HUES48 (cell line): ENCODE measurements around the gene LGI1.
"Not testable (repeated sequence)": the region's sequence is repeated elsewhere in the genome, so short reads cannot be mapped to it uniquely, and the experiment has no call there.

ENCODE experiments used
- H3K27ac ChIP-seq: one replicate; pipeline ENCODE4 v1.7.0; 2013; ENCODE audit warnings: low read depth, low read length, inconsistent platforms
- H3K27me3 ChIP-seq: 2 replicates; pipeline ENCODE4 v1.6.1; 2013; ENCODE audit warnings: mild to moderate bottlenecking, low read length; ENCODE audit not compliant: control insufficient read depth, insufficient read depth
- H3K36me3 ChIP-seq: 2 replicates; pipeline ENCODE4 v1.6.1; 2013; ENCODE audit warnings: low read length; ENCODE audit not compliant: control insufficient read depth, insufficient read depth
- H3K4me1 ChIP-seq: 2 replicates; pipeline ENCODE4 v1.6.1; 2013; ENCODE audit warnings: mild to moderate bottlenecking, low read length; ENCODE audit not compliant: control insufficient read depth, insufficient read depth
- H3K4me3 ChIP-seq: 2 replicates; pipeline ENCODE4 v1.5.1; 2013; ENCODE audit warnings: mild to moderate bottlenecking, low read depth, low read length
- H3K9ac ChIP-seq: 2 replicates; pipeline ENCODE4 v1.6.1; 2013; ENCODE audit warnings: mild to moderate bottlenecking, low read depth, low read length, moderate library complexity
- H3K9me3 ChIP-seq: 2 replicates; pipeline ENCODE4 v1.6.1; 2013; ENCODE audit warnings: low read length; ENCODE audit not compliant: control insufficient read depth, insufficient read depth

LGI1 gene

GRCh38 chr10:93821051-93821772 is 63.5 kb downstream of the LGI1 start:
- H3K9ac ChIP-seq = no peak overlapping the region
- H3K36me3 ChIP-seq = no peaks in the 10 kb centered on the region
- H3K27ac ChIP-seq = no peak overlapping the region
- peaks cover 15% of the 10 kb centered on the region for H3K27me3 ChIP-seq
- no peaks in the 10 kb centered on the region for H3K9me3 ChIP-seq
- peaks cover 3% of the 10 kb centered on the region; the same call in 1 of the 2 replicates for H3K4me1 ChIP-seq
- H3K4me3 ChIP-seq = no peak overlapping the region

GRCh38 chr10:93826355-93826754 is 68.6 kb downstream of the LGI1 start:
- Histone ChIP-seq H3K9ac (no peak overlapping the region), H3K9me3 (no peaks in the 10 kb centered on the region), H3K4me1 (peaks cover 10% of the 10 kb centered on the region), H3K27me3 (peaks cover 35% of the 10 kb centered on the region), H3K27ac (no peak overlapping the region), H3K36me3 (no peaks in the 10 kb centered on the region), H3K4me3 (no peak overlapping the region)

GRCh38 chr10:93827056-93827804 is 69.5 kb downstream of the LGI1 start:
- H3K27me3 ChIP-seq = peaks cover 41% of the 10 kb centered on the region
- H3K4me1 ChIP-seq = peaks cover 10% of the 10 kb centered on the region
- no peak overlapping the region for H3K9ac ChIP-seq
- no peak overlapping the region for H3K27ac ChIP-seq
- no peaks in the 10 kb centered on the region for H3K9me3 ChIP-seq
- H3K4me3 ChIP-seq = no peak overlapping the region
- H3K36me3 ChIP-seq = no peaks in the 10 kb centered on the region

DNA sequence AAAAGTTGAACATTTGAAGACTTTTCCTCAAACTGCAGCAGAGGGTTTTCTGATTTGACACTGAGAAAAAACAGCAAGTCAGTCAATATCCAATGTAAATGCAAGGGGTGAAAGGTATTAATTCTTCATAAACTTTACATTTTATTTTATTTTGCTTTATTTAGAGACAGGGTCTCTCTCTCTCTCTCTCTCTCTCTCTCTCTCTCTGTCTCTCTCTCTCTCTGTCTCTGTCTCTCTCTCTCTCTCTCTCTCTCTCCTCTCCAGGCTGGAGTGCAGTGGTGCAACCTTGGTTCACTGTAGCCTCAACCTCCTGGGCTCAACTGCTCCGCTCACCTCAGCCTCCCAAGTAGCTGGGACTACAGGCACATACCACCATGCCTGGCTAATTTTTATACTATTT is 73.3 kb downstream of the LGI1 start:
- Histone ChIP-seq H3K9me3 (peaks cover 11% of the 10 kb centered on the region; the same call in 1 of the 2 replicates), H3K27me3 (peaks cover 54% of the 10 kb centered on the region)
- not testable (repeated sequence) for H3K36me3 ChIP-seq, H3K4me3 ChIP-seq, H3K9ac ChIP-seq, H3K4me1 ChIP-seq, H3K27ac ChIP-seq

- H3K9ac ChIP-seq = no peak overlapping the region
Observed at GRCh38 chr10:93835770-93836169, 78.0 kb downstream of the LGI1 start.

GRCh38 chr10:93837822-93838221 is 80.1 kb downstream of the LGI1 start:
- Histone ChIP-seq H3K36me3 (no peaks in the 10 kb centered on the region), H3K9me3 (peaks cover 8% of the 10 kb centered on the region), H3K27me3 (peaks cover 79% of the 10 kb centered on the region), H3K4me3 (no peak overlapping the region), H3K27ac (no peak overlapping the region), H3K4me1 (peaks cover 8% of the 10 kb centered on the region), H3K9ac (no peak overlapping the region)

More at GRCh38 chr10:93835770-93836169, 78.0 kb downstream of the LGI1 start:
- Histone ChIP-seq H3K27ac (no peak overlapping the region), H3K27me3 (peaks cover 70% of the 10 kb centered on the region), H3K4me3 (no peak overlapping the region), H3K9me3 (peaks cover 11% of the 10 kb centered on the region), H3K36me3 (no peaks in the 10 kb centered on the region), H3K4me1 (no peaks in the 10 kb centered on the region)

DNA sequence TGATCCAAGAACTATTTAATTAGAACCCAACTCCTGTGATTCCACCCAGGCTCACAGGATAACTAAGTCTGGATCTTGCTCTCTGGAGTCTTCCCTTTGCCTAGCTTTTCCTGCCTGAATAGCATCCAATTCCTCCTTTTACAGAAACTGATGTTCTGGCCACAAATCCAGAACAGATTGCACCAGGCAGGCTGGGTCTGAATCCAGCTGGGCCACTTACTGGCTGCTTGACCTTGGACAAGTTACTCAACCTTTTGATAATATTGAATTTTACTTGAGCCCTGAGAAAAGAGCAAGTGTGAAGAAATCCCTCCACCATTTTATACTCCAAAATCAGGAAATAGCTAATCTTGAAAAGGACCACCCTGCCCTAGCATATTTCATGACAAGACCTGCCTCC is 80.5 kb downstream of the LGI1 start:
- H3K4me1 ChIP-seq = peaks cover 10% of the 10 kb centered on the region
- no peaks in the 10 kb centered on the region for H3K36me3 ChIP-seq
- H3K9ac ChIP-seq = no peak overlapping the region
- peaks cover 3% of the 10 kb centered on the region for H3K9me3 ChIP-seq
- no peak overlapping the region for H3K4me3 ChIP-seq
- peaks cover 83% of the 10 kb centered on the region for H3K27me3 ChIP-seq
- H3K27ac ChIP-seq = no peak overlapping the region

DNA sequence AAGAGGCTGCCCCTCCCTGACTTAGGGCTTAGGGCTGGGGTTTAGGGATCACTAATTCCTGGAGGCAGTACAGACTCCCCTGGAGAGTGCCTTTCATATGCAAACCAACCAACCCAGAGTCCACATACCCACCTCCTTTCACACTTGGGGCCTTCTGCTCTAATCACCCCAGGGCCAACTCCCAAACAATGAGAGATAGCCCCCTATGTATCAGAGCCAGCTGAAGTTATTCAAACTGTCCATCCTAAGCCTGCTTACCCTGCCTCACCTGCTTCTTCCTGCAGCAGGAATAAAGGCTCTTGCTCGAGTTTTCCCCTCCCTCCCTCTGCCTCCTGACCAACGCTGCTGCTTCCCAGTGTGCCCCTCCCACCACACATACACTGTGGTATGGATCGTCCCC is 84.2 kb downstream of the LGI1 start:
- Histone ChIP-seq H3K9ac (no peak overlapping the region), H3K9me3 (peaks cover 13% of the 10 kb centered on the region), H3K4me3 (no peak overlapping the region), H3K27me3 (peaks cover 91% of the 10 kb centered on the region), H3K4me1 (peaks cover 10% of the 10 kb centered on the region), H3K27ac (no peak overlapping the region), H3K36me3 (no peaks in the 10 kb centered on the region)

DNA sequence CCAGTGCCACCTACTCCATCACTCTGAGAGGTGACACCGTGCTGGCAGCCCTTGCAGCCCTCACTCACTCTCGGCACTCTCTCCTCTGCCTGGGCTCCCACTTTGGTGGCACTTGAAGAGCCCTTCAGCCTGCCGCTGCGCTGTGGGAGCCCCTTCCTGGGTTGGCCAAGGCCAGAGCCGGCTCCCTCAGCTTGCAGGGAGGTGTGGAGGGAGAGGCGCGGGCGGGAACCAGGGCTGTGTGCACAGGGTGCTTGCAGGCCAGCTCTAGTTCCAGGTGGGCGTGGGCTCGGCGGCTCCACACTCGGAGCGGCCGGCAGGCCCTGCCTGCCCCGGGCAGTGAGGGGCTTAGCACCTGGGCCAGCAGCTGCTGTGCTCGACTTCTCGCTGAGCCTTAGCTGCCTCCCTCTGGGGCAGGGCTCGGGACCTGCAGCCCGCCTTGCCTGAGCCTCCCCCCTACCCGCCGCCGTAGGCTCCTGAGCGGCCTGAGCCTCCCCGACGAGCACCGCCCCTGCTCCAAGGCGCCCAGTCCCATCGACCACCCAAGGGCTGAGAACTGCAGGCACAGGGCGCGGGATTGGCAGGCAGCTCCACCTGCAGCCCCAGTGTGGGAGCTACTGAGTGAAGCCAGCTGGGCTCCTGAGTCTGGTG is 87.4 kb downstream of the LGI1 start:
- no peak overlapping the region for H3K4me3 ChIP-seq
- no peak overlapping the region for H3K9ac ChIP-seq
- H3K27ac ChIP-seq = no peak overlapping the region
- peaks cover 26% of the 10 kb centered on the region for H3K4me1 ChIP-seq
- peaks cover 89% of the 10 kb centered on the region for H3K27me3 ChIP-seq
- H3K9me3 ChIP-seq = peaks cover 18% of the 10 kb centered on the region
- no peaks in the 10 kb centered on the region for H3K36me3 ChIP-seq
